ENCODE results near the gene ARRDC1. TPM values are rescaled to one million over a fixed set of nuclear protein-coding genes. Genes with fewer than 3 reads are reported as not detected.
"Not testable (repeated sequence)": the region's sequence is repeated elsewhere in the genome, so short reads cannot be mapped to it uniquely, and the experiment has no call there.

ARRDC1 gene
- total RNA-seq, 2 donors from 2014 or later = 40.5 to 56.4 TPM

DNA sequence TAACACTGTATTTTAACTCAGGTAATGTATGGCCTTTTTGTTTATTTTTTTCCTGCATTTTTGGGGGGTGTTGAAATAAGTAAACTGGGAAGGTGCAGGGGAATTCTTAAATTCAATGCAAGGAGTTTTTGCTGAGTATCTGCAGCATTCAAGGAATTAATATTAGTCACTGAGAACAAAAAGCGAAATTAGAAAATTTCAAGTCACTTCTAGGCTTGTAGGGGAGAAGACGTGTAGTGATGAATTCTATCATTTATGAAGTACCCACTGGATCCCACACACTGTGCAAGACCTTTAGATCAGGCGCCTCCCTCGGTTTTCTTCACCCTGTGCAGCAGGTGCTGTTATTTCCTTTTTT is 14.5 kb downstream of the ARRDC1 start:
- TF ChIP-seq, protein P1, sequence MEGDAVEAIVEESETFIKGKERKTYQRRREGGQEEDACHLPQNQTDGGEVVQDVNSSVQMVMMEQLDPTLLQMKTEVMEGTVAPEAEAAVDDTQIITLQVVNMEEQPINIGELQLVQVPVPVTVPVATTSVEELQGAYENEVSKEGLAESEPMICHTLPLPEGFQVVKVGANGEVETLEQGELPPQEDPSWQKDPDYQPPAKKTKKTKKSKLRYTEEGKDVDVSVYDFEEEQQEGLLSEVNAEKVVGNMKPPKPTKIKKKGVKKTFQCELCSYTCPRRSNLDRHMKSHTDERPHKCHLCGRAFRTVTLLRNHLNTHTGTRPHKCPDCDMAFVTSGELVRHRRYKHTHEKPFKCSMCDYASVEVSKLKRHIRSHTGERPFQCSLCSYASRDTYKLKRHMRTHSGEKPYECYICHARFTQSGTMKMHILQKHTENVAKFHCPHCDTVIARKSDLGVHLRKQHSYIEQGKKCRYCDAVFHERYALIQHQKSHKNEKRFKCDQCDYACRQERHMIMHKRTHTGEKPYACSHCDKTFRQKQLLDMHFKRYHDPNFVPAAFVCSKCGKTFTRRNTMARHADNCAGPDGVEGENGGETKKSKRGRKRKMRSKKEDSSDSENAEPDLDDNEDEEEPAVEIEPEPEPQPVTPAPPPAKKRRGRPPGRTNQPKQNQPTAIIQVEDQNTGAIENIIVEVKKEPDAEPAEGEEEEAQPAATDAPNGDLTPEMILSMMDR (IDR thresholded peaks at IDR 0.05) = no peak
- Histone ChIP-seq H3K4me3 (peak overlapping the region; percentile 80), H3K36me3 (peaks cover 9% of the 10 kb centered on the region), H3K27ac (peak overlapping the region in 1 of 2 donors; percentile 76), H3K9me3 (no peaks in the 10 kb centered on the region), H3K4me1 (ENCODE audit: control insufficient read depth in 1 of 2, low read depth in 2 of 2) (peaks cover 30 to 39% of the 10 kb centered on the region in 2 donors), H3K27me3 (replicated peaks; ENCODE audit: insufficient read depth) (no peaks in the 10 kb centered on the region)
- DNase-seq (ENCODE audit: low spot score) (no peak), ATAC-seq (ENCODE audit: insufficient number of reproducible peaks, low FRiP score, low read depth) (no peak)

DNA sequence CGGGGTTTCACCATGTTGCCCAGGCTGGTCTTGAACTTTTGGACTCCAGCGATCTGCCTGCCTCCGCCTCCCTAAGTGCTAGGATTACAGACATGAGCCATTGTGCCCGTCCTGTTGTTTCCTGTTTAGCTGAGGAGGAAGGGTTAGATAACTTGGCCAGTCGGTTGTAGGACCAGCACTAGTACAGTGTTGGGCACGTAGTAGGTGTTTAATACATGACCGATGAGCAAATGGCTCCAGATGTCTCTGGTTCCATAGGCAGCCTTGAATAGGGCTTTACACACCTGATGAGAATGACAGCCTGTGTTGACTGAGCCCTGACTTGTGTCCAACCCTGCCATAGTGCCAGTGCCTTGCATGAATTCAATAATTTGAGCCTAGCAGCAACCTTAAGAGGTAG is 15.1 kb downstream of the ARRDC1 start:
- H3K4me3 ChIP-seq = no peak overlapping the region
- TF ChIP-seq, protein P1 (IDR thresholded peaks at IDR 0.05) = no peak
- H3K9me3 ChIP-seq = no peaks in the 10 kb centered on the region
- H3K36me3 ChIP-seq = peaks cover 4% of the 10 kb centered on the region
- H3K27ac ChIP-seq = no peak overlapping the region
- H3K4me1 ChIP-seq (ENCODE audit: control insufficient read depth in 1 of 2, low read depth in 2 of 2) = peaks cover 30 to 39% of the 10 kb centered on the region in 2 donors
- ATAC-seq (ENCODE audit: insufficient number of reproducible peaks, low FRiP score, low read depth) (no peak), DNase-seq (ENCODE audit: low spot score) (no peak)
- H3K27me3 ChIP-seq (replicated peaks; ENCODE audit: insufficient read depth) = no peaks in the 10 kb centered on the region

DNA sequence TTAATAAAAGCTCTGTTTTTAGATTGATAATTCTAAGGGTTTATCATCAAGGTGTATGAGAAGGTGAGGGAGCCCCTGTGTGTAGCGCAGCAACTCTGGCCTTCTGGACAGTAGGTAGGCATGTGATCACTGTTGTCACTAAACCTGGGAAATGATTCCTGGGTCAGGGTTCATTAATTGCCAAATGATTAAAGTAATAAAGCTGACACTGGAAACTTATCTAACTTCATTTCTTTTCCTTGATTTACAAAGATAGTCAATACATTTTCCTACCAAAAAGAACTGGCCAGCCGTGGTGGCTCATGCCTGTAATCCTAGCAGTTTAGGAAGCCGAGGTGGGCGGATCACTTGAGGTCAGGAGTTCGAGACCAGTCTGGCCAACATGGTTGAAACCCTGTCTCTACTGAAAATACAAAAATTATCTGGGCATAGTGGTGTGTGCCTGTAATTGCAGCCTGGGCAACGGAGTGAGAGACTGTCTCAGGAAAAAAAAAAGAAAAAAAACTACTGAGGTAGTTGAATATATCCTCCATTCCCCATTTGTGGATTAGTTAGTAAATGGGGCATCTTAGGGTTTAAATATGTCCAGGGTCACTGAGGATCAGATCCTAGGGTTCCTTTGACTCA is 15.8 kb downstream of the ARRDC1 start:
- no peak for ATAC-seq (ENCODE audit: insufficient number of reproducible peaks, low FRiP score, low read depth)
- Histone ChIP-seq H3K27me3 (replicated peaks; ENCODE audit: insufficient read depth) (no peaks in the 10 kb centered on the region), H3K36me3 (no peaks in the 10 kb centered on the region), H3K4me3 (no peak overlapping the region), H3K27ac (no peak overlapping the region), H3K9me3 (no peaks in the 10 kb centered on the region), H3K4me1 (ENCODE audit: control insufficient read depth in 1 of 2, low read depth in 2 of 2) (peaks cover 30 to 39% of the 10 kb centered on the region in 2 donors)
- no peak for DNase-seq (ENCODE audit: low spot score)
- TF ChIP-seq, protein P1 (IDR thresholded peaks at IDR 0.05) = peak; percentile 30

GRCh38 chr9:137622211-137622610 is 16.7 kb downstream of the ARRDC1 start:
- H3K36me3 ChIP-seq; H3K27ac ChIP-seq; ATAC-seq (ENCODE audit: insufficient number of reproducible peaks, low FRiP score, low read depth); DNase-seq (ENCODE audit: low spot score); H3K4me3 ChIP-seq; H3K9me3 ChIP-seq; H3K27me3 ChIP-seq (replicated peaks; ENCODE audit: insufficient read depth): not testable (repeated sequence)
- H3K4me1 ChIP-seq (ENCODE audit: control insufficient read depth in 1 of 2, low read depth in 2 of 2) = peaks cover 25 to 30% of the 10 kb centered on the region in 2 donors

- no peak overlapping the region for H3K4me3 ChIP-seq
- ATAC-seq (ENCODE audit: insufficient number of reproducible peaks, low FRiP score, low read depth) = no peak
- no peak overlapping the region for H3K27ac ChIP-seq
- H3K4me1 ChIP-seq (ENCODE audit: control insufficient read depth in 1 of 2, low read depth in 2 of 2) = peaks cover 2 to 8% of the 10 kb centered on the region in 2 donors
- TF ChIP-seq, protein P1 (IDR thresholded peaks at IDR 0.05) = no peak
- no peaks in the 10 kb centered on the region for H3K36me3 ChIP-seq
- H3K9me3 ChIP-seq = no peaks in the 10 kb centered on the region
- no peaks in the 10 kb centered on the region for H3K27me3 ChIP-seq (replicated peaks; ENCODE audit: insufficient read depth)
- DNase-seq (ENCODE audit: low spot score) = no peak
Observed at GRCh38 chr9:137626464-137626863, 21.0 kb downstream of the ARRDC1 start.

DNA sequence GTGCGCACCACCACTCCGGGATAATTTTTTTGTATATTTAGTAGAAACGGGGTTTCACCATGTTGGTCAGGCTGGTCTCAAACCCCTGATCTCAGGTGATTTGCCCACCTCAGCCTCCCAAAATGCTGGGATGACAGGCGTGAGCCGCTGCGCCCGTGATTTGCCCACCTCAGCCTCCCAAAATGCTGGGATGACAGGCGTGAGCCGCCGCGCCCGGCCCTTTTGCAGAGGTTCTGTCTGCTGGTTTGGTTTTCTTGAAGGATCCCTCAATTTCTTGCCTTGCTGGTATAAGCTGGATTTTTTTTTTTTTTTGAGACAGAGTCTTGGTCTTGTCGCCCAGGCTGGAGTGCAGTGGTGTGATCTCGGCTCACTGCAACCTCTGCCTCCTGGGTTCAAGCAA is 21.9 kb downstream of the ARRDC1 start:
- DNase-seq (ENCODE audit: low spot score); H3K4me3 ChIP-seq; H3K36me3 ChIP-seq; H3K27ac ChIP-seq; H3K27me3 ChIP-seq (replicated peaks; ENCODE audit: insufficient read depth); H3K9me3 ChIP-seq; ATAC-seq (ENCODE audit: insufficient number of reproducible peaks, low FRiP score, low read depth); H3K4me1 ChIP-seq (ENCODE audit: control insufficient read depth in 1 of 2, low read depth in 2 of 2): not testable (repeated sequence)

Data from thoracic aorta (tissue), 2 donors.